Omental fat pad (tissue), 4 donors: ENCODE results near the gene MRPL53. TPM values are rescaled to one million over a fixed set of nuclear protein-coding genes. Genes with fewer than 3 reads are reported as not detected.

Experiments used
- ATAC-seq: fragments of 150-250 bp; one replicate; pipeline ENCODE4 v1.9.1; 2016; ENCODE audit warnings: mild to moderate bottlenecking, moderate library complexity; ENCODE audit not compliant: low FRiP score
- DNase-seq: peaks from one replicate; pipeline ENCODE4 v3.0.0-alpha.2; 2019; ENCODE audit warnings: low spot score
- CTCF ChIP-seq, 3 donors: fragments of 450-650 bp; IDR thresholded peaks; one replicate each; pipeline ENCODE4 v1.5.1; 2016 to 2017; ENCODE audit warnings: antibody characterized with exemption in 3 of 3, mild to moderate bottlenecking in 3 of 3, moderate library complexity in 2 of 3
- total RNA-seq, 4 donors: library from RNA; depleted of rRNA; stranded (reverse); fragments of >200 nt; gene quantifications; one replicate each; pipeline ENCODE4 v1.1.0, GENCODE V29; 2016

MRPL53 gene
- total RNA-seq, 4 donors from 2014 or later: 33.3 to 44.6 (median 36.9) TPM

GRCh38 chr2:74513605-74514367, 41.3 kb upstream of the MRPL53 start:
- no peak for DNase-seq

GRCh38 chr2:74512744-74513604, 40.5 kb upstream of the MRPL53 start:
- DNase-seq (no peak), ATAC-seq (no peak)
- TF ChIP-seq CTCF (IDR thresholded peaks at IDR 0.05): no peak

More at GRCh38 chr2:74513605-74514367, 41.3 kb upstream of the MRPL53 start:
- TF ChIP-seq CTCF (IDR thresholded peaks at IDR 0.05): no peak
- ATAC-seq: no peak

GRCh38 chr2:74511104-74511989, 38.9 kb upstream of the MRPL53 start:
- ATAC-seq (no peak), DNase-seq (no peak)
- TF ChIP-seq CTCF (IDR thresholded peaks at IDR 0.05): no peak

- ATAC-seq: no peak
- TF ChIP-seq CTCF (IDR thresholded peaks at IDR 0.05): no peak
- DNase-seq: no peak
Observed at GRCh38 chr2:74510272-74510671, 37.8 kb upstream of the MRPL53 start.

DNA sequence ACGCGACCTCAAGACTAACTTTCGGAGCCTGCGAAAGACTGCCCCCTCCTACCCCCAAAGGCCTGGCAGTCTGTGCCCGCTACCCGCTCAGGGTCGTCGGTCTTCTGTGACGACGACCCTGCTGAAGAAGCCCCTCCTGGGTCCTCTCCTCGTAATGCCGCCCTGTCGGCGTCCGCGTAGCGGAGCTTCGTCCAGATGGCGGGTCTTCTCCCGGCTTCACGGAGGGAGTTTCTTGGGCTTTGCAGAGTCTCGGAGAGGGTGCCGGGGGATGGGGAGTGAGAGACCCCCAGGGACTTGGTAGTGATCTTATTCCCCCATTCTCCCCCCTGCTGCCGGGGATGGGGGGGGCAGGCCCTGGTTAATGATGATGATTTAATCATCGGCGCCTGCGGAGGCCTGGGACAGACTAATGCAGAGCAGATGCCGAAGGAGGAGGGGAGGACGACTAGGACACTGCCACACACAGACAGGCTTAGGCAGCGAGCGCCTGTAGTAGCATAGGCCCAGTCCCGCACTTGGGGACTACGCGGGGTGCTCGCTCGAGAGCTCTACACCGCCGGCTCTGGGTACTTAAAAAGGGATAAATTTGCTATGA, 35.5 kb upstream of the MRPL53 start:
- no peak for ATAC-seq
- TF ChIP-seq CTCF (IDR thresholded peaks at IDR 0.05): no peak

GRCh38 chr2:74507145-74507925, 34.9 kb upstream of the MRPL53 start, which contains the start of gene PCGF1:
TSS of gene PCGF1 (minus strand) at chr2:74507695. CDS start at chr2:74507668, 27 bp downstream.
- ATAC-seq (peak; percentile 92), DNase-seq (peak; percentile 99)
- no peak for TF ChIP-seq CTCF (IDR thresholded peaks at IDR 0.05)

More for the DNA sequence above, 35.5 kb upstream of the MRPL53 start:
- DNase-seq: no peak
